Astrocyte of the cerebellum (primary cell): ENCODE measurements around the gene MAK.

Experiments used
- DNase-seq: peaks from one replicate; pipeline ENCODE4 v3.0.0-alpha.2; 2011; ENCODE audit warnings: low read depth
- H3K4me3 ChIP-seq: 2 replicates; pipeline ENCODE4 v1.5.1; 2011; ENCODE audit warnings: mild to moderate bottlenecking, low read depth, low read length, moderate library complexity
- in situ Hi-C: cut with HindIII; loops from 2 replicates; pipeline ENCODE4 v1.10.0; 2017; ENCODE audit warnings: low sequenced_read_pairs
- TF ChIP-seq, protein P1 (sequence below): IDR thresholded peaks from 2 replicates; pipeline ENCODE4 v1.5.1; 2012; ENCODE audit warnings: low read length, low read depth, moderate library complexity, mild to moderate bottlenecking; ENCODE audit errors: missing control alignments

MAK gene

DNA sequence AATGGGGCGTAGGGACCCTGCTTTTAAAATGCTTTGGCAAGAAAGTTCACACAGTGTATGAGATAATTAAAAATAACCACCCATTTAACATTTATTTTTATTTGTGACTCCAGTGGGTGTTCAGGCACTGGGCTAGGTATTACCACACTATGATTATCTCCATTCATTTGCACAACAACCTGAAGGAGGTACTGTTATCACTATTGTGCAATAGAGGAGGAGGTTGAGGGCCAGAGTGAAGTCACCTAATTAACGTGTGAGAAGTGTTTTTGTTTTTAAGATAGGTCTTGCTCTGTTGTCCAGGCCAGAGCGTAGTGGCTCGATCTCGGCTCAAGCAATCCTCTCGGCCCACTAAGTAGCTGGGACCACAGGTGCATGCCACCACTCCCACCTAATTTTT is 29.2 kb downstream of the MAK start:
- no peak for DNase-seq
- no peak overlapping the region for H3K4me3 ChIP-seq
- TF ChIP-seq, protein P1, sequence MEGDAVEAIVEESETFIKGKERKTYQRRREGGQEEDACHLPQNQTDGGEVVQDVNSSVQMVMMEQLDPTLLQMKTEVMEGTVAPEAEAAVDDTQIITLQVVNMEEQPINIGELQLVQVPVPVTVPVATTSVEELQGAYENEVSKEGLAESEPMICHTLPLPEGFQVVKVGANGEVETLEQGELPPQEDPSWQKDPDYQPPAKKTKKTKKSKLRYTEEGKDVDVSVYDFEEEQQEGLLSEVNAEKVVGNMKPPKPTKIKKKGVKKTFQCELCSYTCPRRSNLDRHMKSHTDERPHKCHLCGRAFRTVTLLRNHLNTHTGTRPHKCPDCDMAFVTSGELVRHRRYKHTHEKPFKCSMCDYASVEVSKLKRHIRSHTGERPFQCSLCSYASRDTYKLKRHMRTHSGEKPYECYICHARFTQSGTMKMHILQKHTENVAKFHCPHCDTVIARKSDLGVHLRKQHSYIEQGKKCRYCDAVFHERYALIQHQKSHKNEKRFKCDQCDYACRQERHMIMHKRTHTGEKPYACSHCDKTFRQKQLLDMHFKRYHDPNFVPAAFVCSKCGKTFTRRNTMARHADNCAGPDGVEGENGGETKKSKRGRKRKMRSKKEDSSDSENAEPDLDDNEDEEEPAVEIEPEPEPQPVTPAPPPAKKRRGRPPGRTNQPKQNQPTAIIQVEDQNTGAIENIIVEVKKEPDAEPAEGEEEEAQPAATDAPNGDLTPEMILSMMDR: no peak
- in situ Hi-C loops: no loop called here

DNA sequence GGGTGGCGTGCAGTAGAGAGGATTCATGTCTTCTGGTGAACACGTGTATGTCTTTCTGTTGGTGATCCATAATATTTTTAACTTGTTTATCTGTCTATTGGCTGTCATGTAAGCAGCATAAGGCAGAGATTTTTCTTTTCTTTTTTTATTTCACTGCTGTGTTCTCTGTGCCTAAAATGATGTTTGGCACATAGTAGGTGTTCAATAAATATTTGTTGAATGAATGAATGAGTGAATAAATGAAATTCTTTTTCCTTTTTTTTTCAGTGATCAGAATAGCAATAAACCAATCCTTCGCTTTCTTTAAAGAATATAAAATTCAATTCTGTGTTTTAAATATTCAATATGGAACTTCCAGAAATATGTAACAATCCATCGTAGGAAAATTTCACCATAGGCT is 30.0 kb downstream of the MAK start:
- no peak overlapping the region for H3K4me3 ChIP-seq
- in situ Hi-C loops: no loop called here
- TF ChIP-seq, protein P1: no peak
- DNase-seq: no peak

DNA sequence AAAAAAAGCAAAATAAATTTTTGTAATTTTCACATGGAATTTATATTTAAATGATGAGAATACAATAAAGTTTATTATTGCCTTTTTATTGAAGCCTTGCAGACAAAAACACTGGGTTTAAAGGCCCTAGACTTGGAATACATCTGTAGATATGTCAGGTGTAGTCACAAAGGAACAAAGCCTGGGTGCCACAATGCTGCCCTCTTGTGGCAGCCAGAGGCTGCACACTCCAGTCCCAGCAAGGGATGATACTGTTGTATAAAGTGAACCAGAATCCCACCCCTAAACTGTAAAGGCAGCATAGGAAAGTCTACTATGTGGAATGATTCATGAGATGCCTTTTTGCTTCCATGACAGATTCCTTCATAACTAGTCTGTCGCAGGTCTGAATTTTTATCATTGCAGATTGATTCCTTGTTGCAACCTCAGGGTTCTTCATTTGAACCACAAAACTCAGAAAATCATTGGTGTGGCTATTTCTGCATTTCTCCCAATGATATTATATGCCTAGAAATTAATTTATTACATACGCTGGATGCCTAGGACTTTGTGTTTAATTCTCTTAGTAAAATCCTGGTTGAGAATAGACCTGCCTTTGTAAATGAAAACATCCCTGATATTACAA is 37.0 kb downstream of the MAK start:
- DNase-seq: peak; percentile 29
- no peak overlapping the region for H3K4me3 ChIP-seq
- TF ChIP-seq, protein P1: peak; percentile 100
- in situ Hi-C loops: no loop called here

DNA sequence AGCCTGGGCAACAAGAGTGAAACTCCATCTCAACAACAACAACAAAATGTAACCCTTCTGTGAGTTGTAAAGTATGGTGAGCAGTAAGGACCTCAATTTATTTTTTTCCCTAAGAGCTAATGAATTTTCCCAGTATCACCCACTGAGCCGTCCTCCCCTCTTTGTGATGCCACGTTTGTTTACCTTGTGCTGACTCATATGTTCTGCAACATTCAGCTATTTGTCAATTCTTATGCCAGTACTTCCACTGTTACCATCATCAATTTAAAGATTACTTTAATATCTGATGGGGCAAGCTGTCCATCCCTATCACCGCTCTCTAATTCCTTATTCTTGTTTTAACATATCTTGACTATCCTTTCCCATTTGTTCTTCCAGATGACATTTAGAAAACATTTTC is 37.5 kb downstream of the MAK start:
- TF ChIP-seq, protein P1: no peak
- in situ Hi-C loops: no loop called here
- no peak for DNase-seq
- no peak overlapping the region for H3K4me3 ChIP-seq

DNA sequence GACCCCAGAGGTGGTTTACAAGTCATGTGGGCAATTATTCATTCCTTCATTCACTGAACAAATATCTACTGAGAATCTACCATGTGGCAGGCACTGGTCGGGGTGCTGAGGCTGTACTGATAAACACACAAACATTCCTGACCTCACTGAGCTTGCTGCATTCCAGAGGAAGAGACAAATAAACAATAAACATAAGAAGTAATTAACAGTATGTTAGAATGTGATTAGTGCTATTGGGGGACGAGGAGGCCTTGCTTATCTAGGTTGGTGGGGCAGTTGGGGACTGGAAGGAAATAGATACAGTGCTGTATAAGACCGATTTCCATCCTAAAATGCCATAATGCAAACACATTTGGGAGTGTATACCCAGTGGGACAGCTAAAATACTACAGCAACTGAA is 44.1 kb downstream of the MAK start:
- TF ChIP-seq, protein P1: no peak
- no peak for DNase-seq
- no peak overlapping the region for H3K4me3 ChIP-seq

DNA sequence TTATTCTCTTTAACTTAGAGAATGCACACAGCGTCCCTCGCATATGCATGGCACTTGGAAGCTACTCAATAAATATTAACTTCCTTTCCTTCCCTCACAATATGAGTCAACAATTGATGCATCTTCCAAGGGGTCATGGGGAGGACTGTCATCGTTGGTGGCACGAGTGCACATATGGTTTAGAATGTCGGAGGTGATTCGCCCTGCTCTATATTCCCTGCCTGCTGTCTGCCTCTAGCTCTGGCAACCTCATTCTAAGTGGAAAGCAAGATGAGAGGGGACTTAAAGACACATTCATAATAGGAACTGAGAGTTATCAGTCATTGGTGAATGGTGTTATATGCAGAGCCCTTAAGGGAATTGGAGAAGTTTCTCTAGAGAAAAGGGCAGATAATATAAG is 44.6 kb downstream of the MAK start:
- no peak for DNase-seq
- in situ Hi-C loops: no loop called here
- H3K4me3 ChIP-seq: no peak overlapping the region
- TF ChIP-seq, protein P1: no peak

More for the DNA sequence above, 44.1 kb downstream of the MAK start:
- in situ Hi-C loops: no loop called here

DNA sequence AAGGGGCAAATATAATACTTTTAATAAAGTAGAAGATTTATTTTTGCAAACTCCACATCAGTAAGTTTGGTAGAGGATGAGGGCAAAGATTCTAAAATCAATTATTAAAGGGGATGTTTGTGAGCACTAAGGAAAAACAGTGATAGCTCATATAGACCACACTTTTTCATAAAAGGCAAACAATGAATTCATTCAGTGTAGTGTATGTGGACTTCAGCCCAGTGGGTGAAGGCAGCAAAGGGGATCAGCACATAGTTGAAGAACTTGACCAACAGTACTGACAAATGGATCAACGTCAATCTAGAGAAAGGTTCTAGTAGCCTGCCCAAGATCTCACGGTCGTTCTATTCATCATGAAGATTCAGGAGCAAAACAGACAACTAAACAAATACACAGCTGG is 45.3 kb downstream of the MAK start:
- H3K4me3 ChIP-seq: no peak overlapping the region
- DNase-seq: no peak
- in situ Hi-C loops: no loop called here
- TF ChIP-seq, protein P1: no peak
